ENCODE data around the gene DPT.
"Not testable (repeated sequence)": the region's sequence is repeated elsewhere in the genome, so short reads cannot be mapped to it uniquely, and the experiment has no call there.

DPT gene

DNA sequence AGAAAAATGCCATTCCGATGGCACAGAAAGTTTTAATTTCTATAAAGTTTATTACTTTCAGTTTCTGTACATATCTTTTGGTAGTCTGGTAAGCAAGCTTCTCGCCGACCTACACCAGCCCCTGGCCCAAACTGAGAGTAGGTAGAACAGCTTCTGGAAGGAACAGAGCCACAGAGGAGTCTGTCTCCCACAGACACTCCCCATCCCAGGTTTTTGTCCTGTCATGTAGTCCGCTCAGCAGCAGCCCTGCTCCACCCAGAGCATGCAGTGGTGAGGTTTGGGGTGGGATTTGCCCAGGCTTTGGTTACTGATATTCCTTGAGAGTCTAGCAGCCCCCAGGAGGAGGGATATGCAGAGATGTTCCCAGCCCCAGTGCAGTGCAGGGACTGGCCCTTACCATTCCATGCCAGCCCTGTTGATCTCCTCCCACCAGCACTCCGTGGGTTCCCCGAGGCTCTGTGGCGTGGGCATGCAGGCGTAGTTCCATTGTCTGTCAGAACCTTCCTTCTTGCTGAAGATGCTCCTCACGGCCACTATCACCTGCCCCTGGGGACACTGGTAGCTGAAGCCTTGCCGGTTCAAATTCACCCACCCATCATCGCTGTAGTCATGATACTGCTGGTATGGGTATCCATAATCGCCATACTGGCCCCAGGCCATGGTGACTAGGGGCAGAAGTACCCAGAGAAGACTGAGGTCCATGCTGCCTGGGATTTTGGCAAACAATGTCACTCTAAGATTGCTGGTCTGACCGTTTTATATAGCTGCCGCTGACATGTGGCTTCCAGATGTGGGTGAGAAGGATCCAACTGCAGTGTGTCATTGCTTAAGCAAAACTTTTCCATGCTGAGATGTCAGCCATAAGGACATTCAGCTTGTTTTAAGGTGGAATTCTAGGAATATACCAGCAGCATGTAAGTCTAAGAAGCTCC lies at the start of gene DPT:
TSS of gene DPT (minus strand) at position 734 of the 932 bp plus-strand sequence. CDS start at position 702, 32 bp downstream.
- DNase-seq (ENCODE audit: low read depth in 2 of 2), result no peak

GRCh38 chr1:168775366-168775765 lies 46.4 kb upstream of the DPT start:
- DNase-seq (ENCODE audit: low read depth in 2 of 2), result no peak

- DNase-seq (ENCODE audit: low read depth in 2 of 2), result no peak
Measured at GRCh38 chr1:168774241-168774640, 45.2 kb upstream of the DPT start.

GRCh38 chr1:168772428-168773060 lies 43.5 kb upstream of the DPT start:
- no peak for DNase-seq (ENCODE audit: low read depth in 2 of 2)

- DNase-seq (ENCODE audit: low read depth in 2 of 2), result no peak
Measured at GRCh38 chr1:168771104-168771630, 42.2 kb upstream of the DPT start.

DNA sequence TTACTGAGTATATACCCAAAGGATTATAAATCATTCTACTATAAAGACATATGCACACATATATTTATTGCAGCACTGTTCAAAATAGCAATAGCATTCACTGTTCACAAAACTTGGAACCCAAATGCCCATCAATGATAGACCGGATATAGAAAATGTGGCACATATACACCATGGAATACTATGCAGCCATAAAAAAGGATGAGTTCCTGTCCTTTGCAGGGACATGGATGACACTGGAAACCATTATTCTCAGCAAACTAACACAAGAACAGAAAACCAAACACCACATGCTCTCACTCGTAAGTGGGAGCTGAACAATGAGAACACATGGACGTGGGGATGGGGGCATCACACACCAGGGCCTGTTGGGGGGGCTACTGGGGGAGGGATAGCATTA lies 40.9 kb upstream of the DPT start:
- DNase-seq (ENCODE audit: low read depth in 2 of 2), result not testable (repeated sequence)

- DNase-seq (ENCODE audit: low read depth in 2 of 2), result no peak
Measured at GRCh38 chr1:168767894-168768584, 39.0 kb upstream of the DPT start.

GRCh38 chr1:168766568-168766967 lies 37.6 kb upstream of the DPT start:
- no peak for DNase-seq (ENCODE audit: low read depth in 2 of 2)

GRCh38 chr1:168763031-168763430 lies 34.0 kb upstream of the DPT start:
- peak; percentile 2 to 3 for DNase-seq (ENCODE audit: low read depth in 2 of 2)

DNA sequence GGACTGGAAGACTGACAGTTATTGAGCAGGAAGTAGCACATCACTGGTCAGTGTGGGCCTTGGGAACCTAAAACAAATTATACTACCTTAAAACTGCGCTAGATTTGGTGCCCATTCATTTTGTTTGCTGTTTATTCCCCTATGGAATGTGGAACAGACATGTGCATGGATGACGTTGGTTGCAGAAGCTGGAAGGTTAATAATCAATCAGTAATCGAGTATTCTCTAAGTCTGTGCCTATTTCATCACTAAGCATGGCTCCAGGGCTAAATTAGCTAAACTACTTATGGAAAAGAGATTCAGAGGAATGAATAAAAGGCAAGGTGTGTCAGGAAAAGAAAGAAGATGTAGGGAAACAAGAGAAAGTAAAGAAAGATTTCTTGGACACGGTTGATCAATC lies 33.5 kb upstream of the DPT start:
- DNase-seq (ENCODE audit: low read depth in 2 of 2), result no peak

- no peak for DNase-seq (ENCODE audit: low read depth in 2 of 2)
Measured at GRCh38 chr1:168760781-168761180, 31.8 kb upstream of the DPT start.

- DNase-seq (ENCODE audit: low read depth in 2 of 2), result no peak
Measured at GRCh38 chr1:168760241-168760640, 31.2 kb upstream of the DPT start.

GRCh38 chr1:168759077-168759476 lies 30.1 kb upstream of the DPT start:
- no peak for DNase-seq (ENCODE audit: low read depth in 2 of 2)

DNA sequence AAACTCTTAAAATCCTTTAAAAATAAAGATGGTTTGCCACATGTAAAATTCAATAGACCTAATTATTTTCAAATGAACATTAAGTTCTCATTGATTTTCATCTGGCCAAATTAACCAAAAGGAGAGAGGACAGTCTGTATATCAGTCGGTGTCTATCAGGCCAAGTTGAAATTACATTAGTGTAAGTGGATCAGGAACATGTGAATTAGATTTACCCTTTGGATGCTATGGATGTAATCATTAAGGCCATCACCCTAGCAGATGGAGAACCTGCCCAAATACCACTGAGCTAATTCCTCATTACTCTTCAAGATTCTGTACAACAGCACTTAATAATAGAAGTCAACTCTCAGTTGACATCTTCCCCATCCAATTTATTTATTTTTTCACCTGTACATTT lies 29.5 kb upstream of the DPT start:
- no peak for DNase-seq (ENCODE audit: low read depth in 2 of 2)

DNA sequence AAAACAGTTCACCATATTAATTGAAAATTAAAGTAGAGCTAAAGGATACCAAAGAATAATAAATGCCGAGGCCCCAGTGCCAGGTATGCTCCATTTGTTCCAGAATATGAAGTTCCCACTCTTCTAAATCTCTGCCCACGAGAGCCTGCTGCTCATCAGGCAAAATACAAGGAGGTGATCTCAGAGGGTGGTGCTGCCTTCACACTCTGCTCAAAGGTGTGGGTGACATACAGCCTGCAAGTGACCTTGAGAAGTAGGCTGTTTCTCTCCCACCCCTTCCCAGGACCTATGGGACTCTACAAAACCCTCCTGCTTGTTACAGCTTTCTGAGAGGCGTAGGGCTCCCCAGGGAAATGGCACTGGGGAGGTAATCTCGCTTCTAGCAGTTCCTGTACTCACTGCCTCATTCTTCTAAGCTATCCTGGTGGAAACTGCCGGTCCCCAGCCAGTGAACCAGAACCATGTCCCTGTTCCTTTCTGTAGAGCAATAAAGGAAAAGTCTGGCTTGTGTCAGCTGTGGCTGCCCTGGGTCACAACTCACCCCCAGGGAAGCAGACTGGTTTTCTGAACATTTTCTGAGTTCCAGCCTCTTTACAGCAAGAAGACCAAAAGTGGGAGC lies 26.9 kb upstream of the DPT start:
- DNase-seq (ENCODE audit: low read depth in 2 of 2), result no peak

GRCh38 chr1:168752171-168752832 lies 23.3 kb upstream of the DPT start:
- no peak for DNase-seq (ENCODE audit: low read depth in 2 of 2)

DNA sequence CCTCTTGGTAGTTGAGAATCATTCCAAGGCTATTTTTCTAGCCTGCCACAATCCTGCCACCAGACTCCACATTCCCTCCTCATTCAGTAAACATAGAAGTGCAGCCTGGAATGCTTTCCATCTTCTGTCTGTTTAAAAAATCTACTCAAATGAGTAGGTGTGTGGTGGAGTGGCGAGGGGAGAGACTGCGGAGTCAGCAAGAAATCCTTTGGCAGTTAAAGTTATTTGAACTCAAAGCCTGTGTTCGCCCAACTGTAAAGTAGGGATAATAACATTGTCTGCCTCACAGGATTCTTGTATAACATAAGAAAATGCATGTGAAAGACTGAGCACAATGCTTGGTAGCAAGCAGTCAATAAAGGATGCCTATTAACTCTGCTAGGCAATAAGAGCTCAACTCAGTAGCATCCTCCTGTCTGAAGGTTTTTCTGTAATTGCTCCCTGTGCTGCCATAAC lies 22.2 kb upstream of the DPT start:
- DNase-seq (ENCODE audit: low read depth in 2 of 2), result no peak

DNA sequence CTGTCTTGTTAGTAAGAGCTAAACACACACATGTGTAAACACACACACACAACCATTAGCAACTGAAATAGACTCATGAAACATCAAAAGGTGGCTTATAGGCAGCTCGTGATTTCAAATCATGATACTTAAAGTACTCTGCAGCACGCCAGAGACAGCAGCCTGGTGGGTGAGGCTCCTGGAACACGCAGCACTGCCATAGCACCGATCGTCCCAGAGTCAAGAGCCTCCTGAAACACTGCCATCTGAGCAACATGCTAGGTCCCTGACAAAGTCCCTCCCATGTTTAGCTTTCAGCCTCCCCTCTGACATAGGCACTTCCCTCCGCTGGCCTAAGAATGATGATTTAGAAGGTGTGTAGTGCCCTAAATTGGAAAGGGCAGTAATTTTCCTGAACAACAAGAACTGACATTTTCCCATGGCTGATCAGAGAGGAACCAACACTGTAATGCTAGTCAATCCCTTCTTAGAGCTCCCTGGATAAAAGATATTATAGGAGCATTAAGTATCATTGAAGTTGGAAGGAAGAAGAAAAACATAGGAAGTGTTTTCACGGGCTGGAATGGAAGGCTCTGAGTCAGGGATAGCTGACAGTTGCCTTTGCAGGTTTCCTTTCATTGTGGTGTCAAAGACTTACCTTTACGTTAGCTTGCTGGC lies 14.1 kb upstream of the DPT start:
- DNase-seq (ENCODE audit: low read depth in 2 of 2), result no peak

DNA sequence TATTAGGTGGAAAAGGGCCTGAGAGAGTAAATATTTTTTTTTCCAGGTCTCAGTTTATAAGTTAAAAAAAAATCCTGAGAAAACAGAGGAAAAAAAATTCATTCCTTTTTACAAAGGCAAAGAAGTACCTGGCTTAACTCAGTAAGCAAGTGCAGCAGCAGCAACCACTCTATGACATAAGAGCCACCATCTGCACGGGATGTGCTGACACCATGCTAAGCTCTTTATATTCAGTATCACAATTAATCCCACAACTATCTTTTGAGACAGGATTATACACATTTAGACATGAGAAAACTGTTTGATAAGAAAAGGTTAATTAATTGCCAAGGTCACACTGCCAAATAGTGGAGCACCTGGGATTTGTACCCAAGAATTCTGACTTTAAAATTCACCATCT lies 13.4 kb upstream of the DPT start:
- DNase-seq (ENCODE audit: low read depth in 2 of 2), result no peak

DNA sequence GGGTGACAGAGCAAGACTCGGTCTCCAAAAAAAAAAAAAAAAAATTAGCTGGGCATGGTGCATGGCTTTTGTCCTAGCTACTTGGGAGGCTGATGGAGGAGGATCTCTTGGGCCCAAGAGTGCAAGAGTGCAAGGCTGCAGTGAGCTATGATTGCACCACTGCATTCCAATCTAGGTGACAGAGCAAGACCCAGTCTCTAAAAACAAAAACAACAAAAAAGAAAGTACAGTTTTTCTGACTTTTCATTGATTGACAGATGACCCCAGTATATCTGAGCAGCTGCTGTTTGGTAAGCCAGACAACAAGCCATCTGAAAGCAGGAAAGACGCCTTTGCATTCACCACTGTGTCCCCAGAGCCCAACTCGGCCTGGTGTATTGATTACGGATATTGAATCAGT lies 10.9 kb upstream of the DPT start:
- no peak for DNase-seq (ENCODE audit: low read depth in 2 of 2)

DNA sequence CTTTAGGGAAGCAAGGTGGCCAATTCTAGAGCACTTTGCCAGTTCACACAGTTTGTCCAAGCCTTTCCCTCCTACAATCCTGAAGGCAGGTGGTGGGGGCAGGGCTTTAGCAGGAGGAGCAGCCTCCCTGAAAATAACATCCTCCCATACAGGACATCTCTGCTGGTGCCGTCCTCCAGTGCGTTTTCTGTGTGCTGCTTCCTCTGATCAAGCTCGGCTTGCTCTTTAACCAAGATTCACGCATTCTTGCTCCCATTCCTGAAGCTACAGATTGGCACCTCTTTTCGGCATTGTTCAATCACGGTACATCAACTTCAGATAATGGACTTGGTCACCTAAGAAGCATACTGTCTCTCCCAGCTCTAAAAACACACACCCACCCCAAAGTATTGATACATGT lies 7.5 kb upstream of the DPT start:
- DNase-seq (ENCODE audit: low read depth in 2 of 2), result no peak
